HG03280 (cell line): ENCODE data around the gene DNMT3B.
A peak's percentile ranks its signal among the peaks of the same experiment; 100 is the strongest.
"Not testable (repeated sequence)": the region's sequence is repeated elsewhere in the genome, so short reads cannot be mapped to it uniquely, and the experiment has no call there.

Source experiments
- ATAC-seq: cut with Tn5 transposase; IDR thresholded peaks from one replicate; pipeline ENCODE4 v1.9.1; 2021; ENCODE audit warnings: mild to moderate bottlenecking, moderate library complexity; ENCODE audit not compliant: unreplicated experiment

DNMT3B gene

GRCh38 chr20:32789896-32790750 lies 27.9 kb downstream of the DNMT3B start:
- ATAC-seq, result peak; percentile 74

GRCh38 chr20:32790751-32791057 lies 28.5 kb downstream of the DNMT3B start:
- ATAC-seq, result no peak

GRCh38 chr20:32792316-32792715 lies 30.1 kb downstream of the DNMT3B start:
- peak; percentile 41 for ATAC-seq

GRCh38 chr20:32792731-32793458 lies 30.7 kb downstream of the DNMT3B start:
- no peak for ATAC-seq

GRCh38 chr20:32796383-32796948 lies 34.3 kb downstream of the DNMT3B start:
- no peak for ATAC-seq

- ATAC-seq, result no peak
These were observed 34.8 kb downstream of the DNMT3B start for GRCh38 chr20:32796981-32797451.

GRCh38 chr20:32797571-32797970 lies 35.4 kb downstream of the DNMT3B start:
- ATAC-seq, result not testable (repeated sequence)

- no peak for ATAC-seq
These were observed 36.1 kb downstream of the DNMT3B start for GRCh38 chr20:32798046-32798981.

- ATAC-seq, result no peak
These were observed 40.9 kb downstream of the DNMT3B start for GRCh38 chr20:32803092-32803491.

- ATAC-seq, result no peak
These were observed 42.0 kb downstream of the DNMT3B start for GRCh38 chr20:32804022-32804715.

- ATAC-seq, result no peak
These were observed 42.6 kb downstream of the DNMT3B start for GRCh38 chr20:32804817-32805216.

GRCh38 chr20:32805721-32806120 lies 43.5 kb downstream of the DNMT3B start:
- no peak for ATAC-seq

- ATAC-seq, result no peak
These were observed 44.2 kb downstream of the DNMT3B start for GRCh38 chr20:32806356-32806755.

- no peak for ATAC-seq
These were observed 45.5 kb downstream of the DNMT3B start for GRCh38 chr20:32807706-32808105.

- no peak for ATAC-seq
These were observed 46.3 kb downstream of the DNMT3B start for GRCh38 chr20:32808438-32808837.

GRCh38 chr20:32809907-32810306 lies 47.7 kb downstream of the DNMT3B start:
- ATAC-seq, result no peak

- ATAC-seq, result no peak
These were observed 48.8 kb downstream of the DNMT3B start for GRCh38 chr20:32810941-32811340.

GRCh38 chr20:32811886-32812285 lies 49.7 kb downstream of the DNMT3B start:
- no peak for ATAC-seq

GRCh38 chr20:32819992-32820697 lies 58.0 kb downstream of the DNMT3B start:
- ATAC-seq, result peak; percentile 51
